HAP-1 (cell line): ENCODE measurements around the gene SLIT3.

Experiments
- DNase-seq, 2 experiments: peaks; one replicate each; pipeline ENCODE4 v3.0.0-alpha.2; 2016 to 2020; ENCODE audit warnings: low spot score in 2 of 2
- H3K27me3 ChIP-seq: fragments of 250-450 bp; sonication (Bioruptor Pico); 2 replicates; pipeline ENCODE4 v1.5.1; 2020; ENCODE audit warnings: low read depth, mild to moderate bottlenecking, moderate library complexity
- H3K36me3 ChIP-seq: fragments of 250-450 bp; sonication (Bioruptor Pico); replicated peaks from 2 replicates; pipeline ENCODE4 v1.5.1; 2020; ENCODE audit warnings: mild to moderate bottlenecking
- H3K4me1 ChIP-seq: fragments of 250-450 bp; sonication (Bioruptor Pico); 2 replicates; pipeline ENCODE4 v1.5.1; 2020; ENCODE audit warnings: mild to moderate bottlenecking
- H3K4me3 ChIP-seq: fragments of 250-450 bp; sonication (Bioruptor Pico); 2 replicates; pipeline ENCODE4 v1.5.1; 2020; ENCODE audit warnings: mild to moderate bottlenecking, moderate library complexity
- H3K9me3 ChIP-seq: fragments of 250-450 bp; sonication (Bioruptor Pico); 2 replicates; pipeline ENCODE4 v1.5.1; 2020; ENCODE audit warnings: mild to moderate bottlenecking, moderate library complexity
- in situ Hi-C: fragments of 300-500 bp; cut with MboI; formaldehyde crosslinking; loops from 3 replicates; pipeline ENCODE4 v1.14.3; 2020; ENCODE audit warnings: low sequenced_read_pairs, inconsistent platforms, mixed read lengths

The SLIT3 gene

DNA sequence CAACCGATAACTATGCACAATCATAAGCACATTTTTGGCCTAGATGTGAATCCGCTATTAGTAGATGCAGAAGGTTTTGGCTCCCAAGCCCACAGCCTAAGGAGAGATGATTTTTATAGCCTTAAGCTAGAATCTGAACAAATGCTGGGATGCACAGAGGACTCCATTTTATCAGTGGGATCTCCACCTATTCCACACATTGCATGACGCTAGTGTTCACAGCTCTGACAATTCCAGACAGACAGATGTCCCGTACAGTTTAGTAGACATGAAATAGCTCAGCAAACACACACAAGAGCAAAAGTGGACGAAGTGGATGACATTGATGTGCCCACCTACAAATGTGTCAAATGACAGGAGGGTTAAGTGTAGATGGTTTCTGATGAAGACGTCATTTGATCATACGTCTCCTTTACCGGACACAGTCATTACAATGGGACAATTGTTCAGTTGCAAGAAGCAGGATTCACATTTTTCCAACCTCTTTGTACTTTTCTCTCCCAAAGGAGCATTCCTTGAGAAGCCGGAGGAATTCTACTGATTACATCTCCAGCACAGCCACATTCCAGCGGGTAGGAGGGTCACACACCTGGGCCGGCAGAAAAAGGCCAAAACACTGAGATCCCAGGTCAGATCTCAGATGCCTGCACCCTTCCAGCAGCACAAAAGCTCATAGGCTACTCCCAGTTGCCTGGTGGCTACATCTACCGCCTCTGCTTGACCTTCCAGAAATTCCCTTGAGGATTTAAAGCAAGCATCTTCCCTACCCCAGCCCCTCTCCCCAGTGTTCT, 202.4 kb downstream of the SLIT3 start:
- in situ Hi-C loops, result no loop called here
- H3K27me3 ChIP-seq, result no peaks in the 10 kb centered on the region
- no peak overlapping the region for H3K4me3 ChIP-seq
- no peaks in the 10 kb centered on the region for H3K36me3 ChIP-seq
- no peaks in the 10 kb centered on the region for H3K9me3 ChIP-seq
- no peak for DNase-seq
- peaks cover 3% of the 10 kb centered on the region; the same call in 1 of the 2 replicates for H3K4me1 ChIP-seq

DNA sequence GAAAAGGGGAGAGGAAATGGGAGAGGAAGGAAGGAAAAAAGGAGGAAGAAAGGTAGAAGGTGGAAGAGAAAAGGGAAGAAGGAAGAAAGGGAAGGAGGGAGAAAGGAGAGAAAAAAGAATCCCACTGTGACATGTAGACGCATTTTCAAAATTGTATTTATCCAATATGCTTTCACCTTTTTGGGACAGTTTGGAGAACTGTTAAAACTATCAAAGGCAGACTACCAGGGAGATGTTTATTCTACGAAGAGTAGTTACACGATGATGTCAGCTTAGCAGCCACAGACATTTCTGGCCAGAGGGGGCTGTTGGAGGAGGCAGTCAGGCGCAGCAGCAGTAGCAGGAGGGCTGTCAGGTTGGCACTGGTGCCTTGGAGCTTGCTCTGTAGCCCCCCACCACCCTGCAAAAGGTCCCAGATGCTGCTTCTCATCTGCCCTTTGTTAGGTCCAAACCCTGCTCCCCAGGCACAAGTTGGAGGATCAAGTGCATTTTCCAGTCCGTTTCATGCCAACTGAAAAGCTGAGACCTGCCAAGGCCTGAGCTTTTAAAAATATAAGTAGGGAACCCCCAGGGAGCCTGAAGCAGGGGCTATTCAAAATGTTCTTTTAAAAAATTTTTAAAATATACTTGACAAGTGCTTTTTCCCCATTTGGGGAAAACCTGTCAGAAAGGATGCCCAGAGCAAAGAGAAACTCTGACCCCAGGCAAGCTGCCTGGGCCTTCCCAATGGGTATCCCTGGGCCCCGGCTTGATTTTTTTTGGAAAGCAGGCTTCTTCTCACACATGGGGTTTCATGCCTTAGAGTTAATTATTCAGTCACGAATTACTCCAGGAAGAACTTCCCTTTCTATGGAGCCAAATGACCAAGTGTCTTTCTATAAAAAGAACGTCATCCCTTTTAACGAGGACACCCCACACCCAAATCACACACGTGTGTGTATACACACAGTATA, 203.3 kb downstream of the SLIT3 start:
- H3K4me3 ChIP-seq, result no peak overlapping the region
- H3K27me3 ChIP-seq, result no peaks in the 10 kb centered on the region
- H3K36me3 ChIP-seq, result no peaks in the 10 kb centered on the region
- H3K4me1 ChIP-seq, result peaks cover 3% of the 10 kb centered on the region; the same call in 1 of the 2 replicates
- DNase-seq, result no peak
- in situ Hi-C loops, result no loop called here
- H3K9me3 ChIP-seq, result no peaks in the 10 kb centered on the region

DNA sequence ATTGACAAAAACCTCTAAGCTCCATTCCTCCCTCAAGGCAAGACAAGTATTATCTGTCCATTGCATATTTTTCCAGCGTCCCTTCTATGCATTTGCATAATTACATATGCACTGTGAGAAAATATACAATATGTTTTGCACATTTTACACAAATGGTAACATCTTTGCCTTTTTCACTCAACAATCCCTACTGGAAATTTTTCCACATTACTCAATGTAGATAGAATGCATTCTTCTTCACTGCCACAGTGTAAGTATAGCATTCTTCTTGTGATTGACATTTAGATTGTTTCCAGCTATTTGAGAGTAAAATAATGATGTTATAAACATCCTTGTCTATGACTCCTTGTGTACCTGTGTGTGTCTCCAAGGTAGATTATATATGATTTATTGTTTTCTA, 205.0 kb downstream of the SLIT3 start:
- H3K4me1 ChIP-seq, result peaks cover 3% of the 10 kb centered on the region; the same call in 1 of the 2 replicates
- in situ Hi-C loops, result no loop called here
- DNase-seq, result no peak

DNA sequence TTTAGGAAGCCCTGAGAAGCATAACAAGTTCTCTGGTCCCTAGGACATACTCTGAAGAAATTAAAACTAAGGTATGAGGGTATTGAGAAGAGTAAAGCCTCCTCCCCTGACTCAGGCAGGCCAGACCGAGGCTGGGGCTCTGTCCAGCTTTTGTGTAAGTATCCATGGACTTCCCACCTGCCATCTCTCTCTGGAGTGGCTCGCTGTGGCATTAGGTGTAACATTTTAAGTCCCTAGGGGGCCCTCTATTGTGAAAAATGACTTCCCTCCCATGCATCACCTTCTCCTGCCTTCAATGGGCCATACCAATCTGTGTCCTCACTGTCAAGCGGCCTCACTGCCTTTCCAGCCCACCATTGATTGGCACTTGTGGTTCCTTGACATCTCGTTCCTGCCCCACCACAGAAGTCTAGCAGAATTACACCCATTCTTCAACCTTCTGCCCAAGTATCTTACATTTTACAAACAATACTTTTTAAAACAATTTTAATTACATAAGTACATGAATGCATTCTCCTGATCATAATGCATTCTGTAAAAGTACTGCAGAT, 205.5 kb downstream of the SLIT3 start:
- no peak for DNase-seq
- Histone ChIP-seq H3K4me1 (peaks cover 3% of the 10 kb centered on the region; the same call in 1 of the 2 replicates), H3K27me3 (no peaks in the 10 kb centered on the region), H3K36me3 (no peaks in the 10 kb centered on the region), H3K4me3 (no peak overlapping the region), H3K9me3 (no peaks in the 10 kb centered on the region)
- in situ Hi-C loops, result no loop called here

More for the DNA sequence above, 205.0 kb downstream of the SLIT3 start:
- H3K36me3 ChIP-seq, result no peaks in the 10 kb centered on the region
- H3K27me3 ChIP-seq, result no peaks in the 10 kb centered on the region
- no peak overlapping the region for H3K4me3 ChIP-seq
- no peaks in the 10 kb centered on the region for H3K9me3 ChIP-seq

DNA sequence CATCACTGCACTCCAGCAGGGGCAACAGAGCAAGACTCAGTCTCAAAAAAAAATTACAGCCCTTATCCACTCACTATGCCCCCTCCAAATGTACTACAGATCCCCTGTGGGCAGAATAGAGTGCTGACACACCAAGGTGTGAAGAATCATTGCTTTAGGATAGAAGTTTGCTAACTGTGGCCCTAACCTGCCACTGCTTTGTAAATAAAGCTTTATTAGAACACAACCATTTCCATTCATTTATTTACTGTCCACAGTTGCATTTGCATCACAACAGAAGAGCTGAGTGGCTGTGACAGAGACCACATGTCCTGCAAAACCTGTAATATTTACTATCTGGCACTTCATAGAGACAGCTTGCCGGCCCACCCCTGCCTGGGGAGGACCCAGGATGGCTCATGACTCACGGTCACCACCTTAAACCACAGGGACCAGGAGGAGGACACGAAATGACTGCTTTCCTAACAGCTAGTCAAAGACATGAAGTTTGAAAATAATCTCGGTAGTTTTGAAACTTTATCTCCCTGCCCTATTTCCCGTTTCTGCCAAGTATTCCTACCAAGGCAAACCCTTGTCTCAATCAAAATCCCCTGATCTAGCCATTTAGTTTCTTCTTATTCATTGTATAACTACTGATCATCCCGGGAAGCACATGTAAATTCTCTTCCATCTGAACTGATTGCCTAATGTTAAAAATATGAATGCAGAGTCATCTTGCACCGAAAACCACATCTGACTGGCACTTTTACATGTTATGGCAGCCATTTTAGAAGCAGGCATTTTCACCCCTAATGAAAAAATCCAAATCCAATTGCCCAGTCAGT, 206.1 kb downstream of the SLIT3 start:
- H3K4me3 ChIP-seq, result no peak overlapping the region
- peaks cover 3% of the 10 kb centered on the region; the same call in 1 of the 2 replicates for H3K4me1 ChIP-seq
- in situ Hi-C loops, result no loop called here
- H3K9me3 ChIP-seq, result peaks cover 2% of the 10 kb centered on the region; the same call in 1 of the 2 replicates
- no peaks in the 10 kb centered on the region for H3K36me3 ChIP-seq
- no peak for DNase-seq
- H3K27me3 ChIP-seq, result no peaks in the 10 kb centered on the region

DNA sequence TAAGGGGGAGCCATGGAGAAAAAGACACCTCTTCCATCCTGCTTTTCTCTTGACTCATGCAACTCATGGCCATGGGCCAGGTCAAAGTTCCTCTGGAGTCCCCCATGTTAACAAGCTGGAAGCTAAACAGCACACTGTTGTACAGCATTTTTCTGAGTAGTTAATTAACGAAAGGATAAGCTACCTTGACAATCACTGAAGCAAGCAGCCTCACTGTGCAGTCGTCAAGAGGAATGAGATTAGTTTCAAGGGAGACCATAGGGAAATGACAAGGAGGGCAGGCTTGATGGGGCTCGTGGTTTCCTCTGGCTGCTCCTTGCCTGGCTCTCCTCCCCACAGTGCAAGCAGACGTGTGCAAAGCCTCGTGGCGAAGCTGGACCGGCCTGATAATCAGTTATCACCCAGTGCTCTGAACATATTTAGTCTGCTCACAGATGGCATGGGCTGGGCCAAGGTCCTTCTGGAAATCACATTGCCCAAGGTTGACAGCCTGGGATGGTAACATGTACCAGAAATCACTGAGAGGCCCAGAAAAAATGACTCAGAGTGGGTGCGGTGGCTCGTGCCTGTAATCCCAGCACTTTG, 209.5 kb downstream of the SLIT3 start:
- Histone ChIP-seq H3K27me3 (no peaks in the 10 kb centered on the region), H3K36me3 (no peaks in the 10 kb centered on the region), H3K9me3 (peaks cover 4% of the 10 kb centered on the region; the same call in 1 of the 2 replicates), H3K4me3 (no peak overlapping the region), H3K4me1 (peaks cover 15% of the 10 kb centered on the region)
- no peak for DNase-seq
- in situ Hi-C loops, result no loop called here

DNA sequence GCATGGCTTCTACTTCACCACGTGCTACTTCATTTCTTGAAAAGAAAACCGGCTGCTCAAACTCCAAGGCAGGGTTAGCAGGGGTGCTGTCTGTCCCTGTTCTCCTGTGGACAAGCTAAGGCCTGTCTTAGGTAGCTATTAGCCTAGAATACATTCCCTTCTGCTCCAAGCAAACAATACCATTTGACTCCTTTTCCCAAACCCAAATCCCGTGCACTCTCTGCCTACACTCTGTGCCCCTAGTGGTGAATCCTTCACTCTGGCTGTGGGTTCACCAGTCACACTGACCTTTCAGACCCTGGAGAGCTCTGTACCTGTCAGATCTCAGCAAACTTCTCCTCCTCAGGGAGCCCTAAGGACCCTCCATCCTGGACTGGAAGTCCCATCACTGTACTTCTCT, 211.6 kb downstream of the SLIT3 start:
- DNase-seq, result no peak
- in situ Hi-C loops, result no loop called here
- Histone ChIP-seq H3K27me3 (no peaks in the 10 kb centered on the region), H3K4me1 (peaks cover 30% of the 10 kb centered on the region), H3K36me3 (no peaks in the 10 kb centered on the region), H3K4me3 (no peak overlapping the region), H3K9me3 (peaks cover 4% of the 10 kb centered on the region; the same call in 1 of the 2 replicates)

DNA sequence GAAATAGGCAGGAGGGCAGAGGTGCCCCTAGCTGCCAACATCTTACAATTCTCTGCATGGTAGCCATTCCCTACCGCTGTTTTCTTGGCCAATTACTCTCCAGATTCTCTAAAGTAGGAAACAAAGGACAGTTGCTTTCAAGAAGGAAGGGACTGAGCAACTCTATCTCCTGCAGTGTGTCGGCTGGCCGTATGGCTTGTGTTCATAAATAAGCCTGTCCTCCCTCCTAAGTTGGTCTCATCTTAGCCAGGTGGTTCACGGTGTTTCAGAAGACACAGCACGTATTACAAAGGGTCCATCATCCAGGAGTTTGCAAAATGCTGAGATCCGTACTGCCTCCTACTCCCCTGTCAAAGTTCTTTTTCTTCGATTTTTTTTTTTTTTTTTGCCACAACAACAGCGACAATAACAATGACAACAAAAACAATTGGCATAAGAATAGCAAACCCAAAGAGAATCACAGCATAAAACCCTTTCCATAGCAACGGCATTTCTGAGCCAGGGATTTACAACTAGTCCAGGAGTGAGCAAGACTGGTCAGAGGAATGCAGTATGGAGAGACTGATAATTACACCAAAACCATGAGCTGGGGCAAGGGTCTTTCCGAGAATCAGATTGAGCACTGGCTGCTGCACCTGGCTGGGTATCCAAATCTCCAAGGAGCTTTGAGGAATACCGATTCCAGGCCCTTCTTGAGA, 212.8 kb downstream of the SLIT3 start:
- H3K27me3 ChIP-seq, result no peaks in the 10 kb centered on the region
- no peak overlapping the region for H3K4me3 ChIP-seq
- in situ Hi-C loops, result no loop called here
- no peaks in the 10 kb centered on the region for H3K36me3 ChIP-seq
- DNase-seq, result peak; percentile 59 to 74
- peaks cover 30% of the 10 kb centered on the region for H3K4me1 ChIP-seq
- H3K9me3 ChIP-seq, result peaks cover 4% of the 10 kb centered on the region; the same call in 1 of the 2 replicates

DNA sequence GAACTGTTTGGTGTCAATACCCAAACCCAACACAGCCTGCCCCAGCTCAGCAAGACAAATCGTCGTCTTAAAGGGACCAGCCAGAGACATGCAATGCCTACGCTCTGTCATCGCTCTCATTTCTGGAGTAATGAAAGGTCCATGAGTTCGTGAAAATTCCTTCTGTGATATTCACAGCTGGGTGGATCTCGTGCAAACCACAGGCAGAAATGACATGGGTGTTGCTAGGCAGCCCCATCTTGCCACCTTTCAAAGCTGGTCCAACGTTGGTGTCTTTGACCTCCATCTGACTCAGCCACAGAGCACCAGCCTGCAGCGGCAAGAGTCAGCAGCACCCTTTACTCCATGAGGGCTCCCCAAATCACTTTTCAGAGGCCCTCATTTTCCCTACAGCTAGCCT, 215.3 kb downstream of the SLIT3 start:
- no peak overlapping the region for H3K4me3 ChIP-seq
- no peaks in the 10 kb centered on the region for H3K36me3 ChIP-seq
- no peak for DNase-seq
- no peaks in the 10 kb centered on the region for H3K27me3 ChIP-seq
- peaks cover 30% of the 10 kb centered on the region for H3K4me1 ChIP-seq
- H3K9me3 ChIP-seq, result peaks cover 4% of the 10 kb centered on the region; the same call in 1 of the 2 replicates
- in situ Hi-C loops, result no loop called here

DNA sequence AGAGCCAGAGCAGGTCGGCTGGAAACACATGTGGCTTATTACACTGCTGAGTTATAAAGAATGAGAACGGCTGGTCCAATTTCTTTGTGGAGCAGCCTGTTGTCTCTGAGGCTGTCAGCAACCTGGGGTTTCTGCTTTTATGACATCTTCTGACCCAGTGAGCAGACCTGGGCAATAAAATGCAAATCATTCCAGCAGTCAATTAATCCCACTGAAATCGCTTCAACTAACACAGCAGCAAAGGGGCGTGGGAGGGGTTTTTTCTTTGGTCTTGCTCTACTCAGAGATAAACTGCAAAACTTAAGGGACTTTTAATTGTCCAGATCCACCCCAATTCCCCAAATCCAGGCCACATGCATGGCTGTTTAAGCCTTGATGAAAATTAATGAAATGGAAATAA, 215.7 kb downstream of the SLIT3 start:
- Histone ChIP-seq H3K4me1 (peaks cover 30% of the 10 kb centered on the region), H3K27me3 (no peaks in the 10 kb centered on the region), H3K4me3 (no peak overlapping the region), H3K36me3 (no peaks in the 10 kb centered on the region), H3K9me3 (peaks cover 4% of the 10 kb centered on the region; the same call in 1 of the 2 replicates)
- peak; percentile 6 to 46 for DNase-seq
- in situ Hi-C loops, result no loop called here

DNA sequence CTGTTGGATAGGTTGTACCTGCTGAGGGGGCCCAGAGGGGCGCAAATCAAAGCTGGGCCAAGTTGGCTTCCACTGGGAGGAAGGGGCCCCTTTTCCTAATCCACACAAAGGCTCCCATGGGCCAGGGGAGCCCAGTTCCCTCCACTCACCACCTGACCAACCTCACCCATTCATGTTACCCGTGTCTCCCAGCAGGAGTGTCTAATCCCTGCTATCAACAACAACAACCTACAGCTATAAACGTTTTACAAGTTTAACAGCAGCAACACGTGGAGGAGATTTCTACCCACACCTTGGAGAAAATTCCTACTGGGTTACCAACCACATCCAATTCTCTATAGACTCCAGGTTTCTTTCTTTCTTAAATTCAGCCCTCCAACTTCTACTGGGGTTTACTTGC, 216.2 kb downstream of the SLIT3 start:
- no peak for DNase-seq
- Histone ChIP-seq H3K9me3 (peaks cover 2% of the 10 kb centered on the region; the same call in 1 of the 2 replicates), H3K36me3 (no peaks in the 10 kb centered on the region), H3K4me3 (no peak overlapping the region), H3K4me1 (peaks cover 30% of the 10 kb centered on the region), H3K27me3 (no peaks in the 10 kb centered on the region)
- in situ Hi-C loops, result no loop called here

DNA sequence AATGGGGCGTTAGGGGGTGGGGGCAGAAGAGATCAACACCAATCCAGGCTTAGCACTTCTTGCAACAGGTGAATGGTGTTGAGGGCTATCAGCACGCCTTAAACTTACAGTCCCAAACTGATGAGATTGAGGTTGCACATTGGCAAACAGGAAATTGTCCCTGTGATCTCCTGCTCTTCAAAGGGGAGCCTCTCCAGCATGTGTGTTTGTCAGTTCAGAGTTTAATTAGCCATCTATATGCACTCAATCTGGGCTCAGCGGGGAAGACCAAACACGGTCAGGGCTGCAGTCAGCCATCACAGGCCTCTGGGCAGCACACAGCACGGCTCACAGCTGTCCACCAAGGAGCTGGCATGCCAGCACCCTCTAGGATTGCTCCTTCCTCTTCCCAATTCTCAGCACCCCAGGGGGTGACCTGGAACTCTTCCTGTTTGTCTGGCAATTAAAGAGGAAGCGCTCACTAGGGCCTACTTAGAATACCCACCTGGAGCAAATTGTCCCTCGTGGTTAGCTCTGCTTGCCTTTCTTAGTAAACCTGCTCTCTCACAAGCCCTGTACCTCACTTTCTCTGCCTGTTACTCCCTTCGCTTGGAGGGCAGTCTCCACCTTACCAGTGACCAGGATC, 217.4 kb downstream of the SLIT3 start:
- H3K27me3 ChIP-seq, result no peaks in the 10 kb centered on the region
- no peaks in the 10 kb centered on the region for H3K36me3 ChIP-seq
- H3K4me3 ChIP-seq, result no peak overlapping the region
- no peak for DNase-seq
- H3K4me1 ChIP-seq, result peaks cover 27% of the 10 kb centered on the region
- H3K9me3 ChIP-seq, result no peaks in the 10 kb centered on the region
- in situ Hi-C loops, result no loop called here
